ENCODE measurements around the gene SIPA1L3.

Gene SIPA1L3

DNA sequence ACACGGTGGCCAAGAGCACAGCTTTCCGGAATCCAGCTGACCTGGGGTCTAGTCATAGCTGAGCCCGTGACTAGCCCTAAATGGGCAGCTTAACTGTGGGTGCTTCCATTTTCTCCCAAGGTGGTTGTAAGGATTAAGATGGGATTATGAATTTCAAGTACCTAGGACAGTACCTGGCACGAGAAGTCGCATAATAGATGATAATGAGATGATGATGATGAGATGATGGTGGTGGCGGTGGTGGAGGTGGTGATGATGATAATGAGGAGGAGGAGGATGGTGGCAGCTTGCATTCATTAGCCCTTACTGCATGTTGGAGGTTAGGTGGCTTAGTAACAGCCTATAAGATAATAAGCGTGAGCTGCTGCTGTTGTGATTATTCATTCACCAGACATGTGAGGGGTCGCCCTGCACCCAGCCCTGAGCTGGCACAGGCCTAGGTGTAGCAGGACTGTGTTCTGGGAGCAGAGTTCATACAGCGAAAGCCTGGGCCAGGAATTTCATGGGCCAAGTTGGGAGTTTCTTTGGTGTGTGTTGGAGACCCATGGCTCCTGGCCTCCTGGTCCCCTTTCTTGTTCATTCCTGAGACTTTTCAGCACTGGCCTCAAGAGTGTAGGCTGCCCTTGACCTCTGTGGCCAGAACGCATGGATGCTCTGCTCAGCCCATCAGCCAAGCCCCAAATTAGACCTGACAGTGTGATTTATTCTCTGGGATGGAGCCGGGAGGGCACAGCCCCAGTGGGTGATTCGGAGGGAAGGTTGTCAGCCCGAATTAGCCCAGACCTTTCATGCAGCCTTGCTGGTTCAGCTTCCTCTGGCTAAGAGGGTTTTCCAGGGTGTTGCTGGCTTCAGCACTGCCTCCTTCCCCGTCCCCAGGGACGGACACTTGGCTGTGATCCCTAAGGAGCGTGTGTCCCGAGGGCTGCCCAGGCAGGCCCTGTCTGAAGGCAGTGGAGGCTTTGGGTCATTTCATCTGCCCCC is 128.8 kb downstream of the SIPA1L3 start:
- DNase-seq (ENCODE audit: low spot score): no peak
- TF ChIP-seq CTCF (conservative IDR thresholded peaks at IDR 0.05; ENCODE audit: low read depth): no peak
- ChIA-PET POLR2A (ENCODE audit: low non-redundant PET) (no interaction called here), CTCF (interaction anchor here (0.6 kb wide), 2 partner anchors 11 to 114 kb away, joined by 3 to 4 read pairs; no protein-coding TSS in a partner anchor)
- H3K27ac ChIP-seq: peak overlapping the region; percentile 57

DNA sequence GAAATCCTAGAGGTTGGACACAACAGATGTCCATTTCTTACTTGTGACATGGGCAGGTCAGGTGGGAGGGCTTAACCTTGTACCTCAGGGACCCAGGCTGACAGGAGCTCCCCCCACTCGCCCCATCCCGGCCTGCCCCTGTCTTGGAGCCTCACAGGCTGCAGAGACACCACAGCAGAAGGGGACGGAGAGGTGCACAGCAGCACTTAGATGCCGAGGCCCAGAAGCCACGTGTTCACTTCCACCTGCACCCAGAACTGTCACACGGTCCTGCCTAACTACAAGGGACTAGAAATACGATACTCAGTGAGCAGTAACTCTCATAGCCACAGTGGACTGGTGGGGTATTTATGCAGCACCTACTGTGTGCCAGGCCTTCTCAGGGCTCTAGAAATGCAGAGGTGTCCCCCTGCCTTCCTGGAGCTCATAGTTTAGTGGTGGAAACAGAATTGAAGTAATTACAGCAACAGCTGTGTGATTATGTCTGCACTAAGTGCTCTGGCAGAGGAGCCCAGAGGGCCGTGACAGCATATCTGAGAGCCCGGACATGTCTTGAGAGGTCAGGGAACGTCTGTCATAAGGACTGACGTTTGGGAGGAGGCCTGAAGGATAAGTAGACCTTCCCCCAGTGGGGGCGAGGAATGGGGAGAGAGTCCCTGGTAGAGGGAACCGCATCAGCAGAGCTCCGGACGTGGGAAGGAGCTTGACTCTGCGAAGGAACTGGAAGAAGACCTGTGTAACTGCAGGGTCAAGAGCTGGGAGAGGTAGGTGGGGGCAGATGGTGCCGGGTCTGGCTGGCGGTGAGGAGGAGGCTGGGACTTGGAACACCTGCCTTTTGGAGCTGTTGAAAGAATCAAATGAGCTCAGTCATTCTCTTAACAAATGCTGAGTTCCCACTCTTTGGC is 130.0 kb downstream of the SIPA1L3 start:
- ChIA-PET CTCF (no interaction called here), POLR2A (ENCODE audit: low non-redundant PET) (interaction anchor here (0.6 kb wide), 1 partner anchor 33 kb away, joined by 3 read pairs; no protein-coding TSS in a partner anchor)
- H3K27ac ChIP-seq: peak overlapping the region; percentile 57
- no peak for TF ChIP-seq CTCF (conservative IDR thresholded peaks at IDR 0.05; ENCODE audit: low read depth)
- no peak for DNase-seq (ENCODE audit: low spot score)

DNA sequence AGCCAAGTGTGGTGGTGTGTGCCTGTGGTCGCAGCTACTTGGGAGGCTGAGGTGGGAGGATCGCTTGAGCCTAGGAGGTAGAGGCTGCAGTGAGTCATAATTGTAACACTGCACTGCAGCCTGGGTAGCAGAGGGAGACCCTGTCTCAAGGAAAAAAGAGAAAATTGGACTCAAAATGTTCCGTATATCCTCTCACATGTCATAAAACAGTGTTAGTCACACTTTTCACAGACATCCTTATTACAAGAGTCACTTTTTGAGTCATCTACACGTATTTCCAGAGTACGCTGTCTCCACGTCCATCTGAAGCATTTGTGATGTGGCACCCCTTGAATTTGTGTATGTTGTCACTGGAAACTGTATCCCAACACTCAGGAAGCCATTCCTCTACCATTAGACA is 133.0 kb downstream of the SIPA1L3 start:
- DNase-seq (ENCODE audit: low spot score): peak; percentile 66
- no peak for TF ChIP-seq CTCF (conservative IDR thresholded peaks at IDR 0.05; ENCODE audit: low read depth)
- peak overlapping the region; percentile 66 for H3K27ac ChIP-seq
- CTCF ChIA-PET: no interaction called here
- POLR2A ChIA-PET (ENCODE audit: low non-redundant PET): no interaction called here

- no peak overlapping the region for H3K27ac ChIP-seq
- no peak for TF ChIP-seq CTCF (conservative IDR thresholded peaks at IDR 0.05; ENCODE audit: low read depth)
- ChIA-PET POLR2A (ENCODE audit: low non-redundant PET) (no interaction called here), CTCF (no interaction called here)
- no peak for DNase-seq (ENCODE audit: low spot score)
Observed at GRCh38 chr19:38042132-38042531, 135.1 kb downstream of the SIPA1L3 start.

DNA sequence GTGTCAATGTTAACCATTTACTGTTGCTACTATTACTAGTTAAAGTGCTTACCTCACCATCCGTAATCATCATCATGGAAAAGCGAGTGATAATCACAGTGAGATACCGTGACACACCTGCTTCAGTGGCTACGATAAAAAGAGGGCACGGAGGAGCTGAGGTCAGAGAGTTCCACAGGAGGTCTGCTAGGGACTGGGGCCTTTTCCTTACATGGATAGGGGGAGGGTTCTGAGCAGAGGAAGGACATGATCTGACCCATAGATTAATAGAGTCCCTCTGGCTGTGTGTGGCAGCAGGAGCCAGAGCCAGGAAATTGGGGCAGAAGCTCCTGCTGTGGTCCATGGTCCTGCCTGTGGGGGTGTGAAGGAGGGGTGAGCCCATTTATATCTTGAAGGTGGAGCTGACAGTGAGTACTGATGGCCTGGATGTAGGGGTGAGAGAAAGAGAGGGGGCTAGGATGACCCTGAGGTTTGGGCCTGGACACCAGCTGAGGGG is 136.7 kb downstream of the SIPA1L3 start:
- POLR2A ChIA-PET (ENCODE audit: low non-redundant PET): interaction anchor here (1.1 kb wide), 1 partner anchor 12 kb away, joined by 4 read pairs; no protein-coding TSS in a partner anchor
- no peak for TF ChIP-seq CTCF (conservative IDR thresholded peaks at IDR 0.05; ENCODE audit: low read depth)
- DNase-seq (ENCODE audit: low spot score): no peak
- CTCF ChIA-PET: no interaction called here
- no peak overlapping the region for H3K27ac ChIP-seq

Data from RWPE1 (cell line).